Neural progenitor cell (in vitro differentiated cells): ENCODE measurements around the gene HMCES. TPM values are rescaled to one million over a fixed set of nuclear protein-coding genes. Genes with fewer than 3 reads are reported as not detected.

Experiments used
- DNase-seq: peaks from one replicate; pipeline ENCODE4 v3.0.0-alpha.2; 2016; ENCODE audit warnings: low spot score
- H2AFZ ChIP-seq: fragments of 200-600 bp; sonication (generic); replicated peaks from 2 replicates; pipeline ENCODE4 v1.6.1; 2016; ENCODE audit warnings: antibody characterized with exemption
- H3F3A ChIP-seq: fragments of 200-600 bp; sonication (generic); 2 replicates; pipeline ENCODE4 v1.6.1; 2016; ENCODE audit warnings: antibody characterized with exemption, low read depth
- H3K27ac ChIP-seq: fragments of 200-600 bp; sonication (generic); 2 replicates; pipeline ENCODE4 v1.5.1; 2016; ENCODE audit warnings: mild to moderate bottlenecking
- H3K27me3 ChIP-seq: fragments of 200-600 bp; sonication (generic); 2 replicates; pipeline ENCODE4 v1.6.1; 2016; ENCODE audit warnings: mild to moderate bottlenecking, moderate library complexity
- H3K36me3 ChIP-seq: fragments of 200-600 bp; sonication (generic); 2 replicates; pipeline ENCODE4 v1.5.1; 2016
- H3K4me1 ChIP-seq: fragments of 200-600 bp; sonication (generic); 2 replicates; pipeline ENCODE4 v1.6.1; 2016; ENCODE audit warnings: mixed run types
- H3K4me2 ChIP-seq: fragments of 200-600 bp; sonication (generic); 2 replicates; pipeline ENCODE4 v1.6.1; 2016
- H3K4me3 ChIP-seq: fragments of 200-600 bp; sonication (generic); 2 replicates; pipeline ENCODE4 v1.5.1; 2016
- H3K79me2 ChIP-seq: fragments of 200-600 bp; sonication (generic); 2 replicates; pipeline ENCODE4 v1.6.1; 2016; ENCODE audit warnings: low read depth
- H3K9ac ChIP-seq: fragments of 200-600 bp; sonication (generic); 2 replicates; pipeline ENCODE4 v1.6.1; 2016
- H3K9me3 ChIP-seq: fragments of 200-600 bp; sonication (generic); 2 replicates; pipeline ENCODE4 v1.5.1; 2016; ENCODE audit warnings: low read depth
- H4K20me1 ChIP-seq: fragments of 200-600 bp; sonication (generic); 2 replicates; pipeline ENCODE4 v1.6.1; 2016; ENCODE audit warnings: low read depth
- H3K27ac Mint-ChIP-seq: 3 replicates; pipeline ENCODE4 v1.8.0; 2021; ENCODE audit warnings: mixed read lengths
- H3K27me3 Mint-ChIP-seq: 2 replicates; pipeline ENCODE4 v1.8.0; 2022; ENCODE audit warnings: low read depth, mild to moderate bottlenecking, inconsistent platforms, moderate library complexity, mixed read lengths; ENCODE audit not compliant: insufficient read depth
- H3K36me3 Mint-ChIP-seq: 3 replicates; pipeline ENCODE4 v1.8.0; 2021; ENCODE audit warnings: mixed read lengths
- H3K4me1 Mint-ChIP-seq: 3 replicates; pipeline ENCODE4 v1.8.0; 2021; ENCODE audit warnings: mixed read lengths
- H3K4me3 Mint-ChIP-seq: 3 replicates; pipeline ENCODE4 v1.8.0; 2021; ENCODE audit warnings: mild to moderate bottlenecking, moderate library complexity, mixed read lengths
- H3K9me3 Mint-ChIP-seq: 3 replicates; pipeline ENCODE4 v1.8.0; 2020; ENCODE audit warnings: mixed read lengths
- CTCF ChIP-seq: fragments of 200-600 bp; sonication (generic); IDR thresholded peaks from 2 replicates; pipeline ENCODE4 v1.5.1; 2017; ENCODE audit warnings: antibody characterized with exemption, mild to moderate bottlenecking
- EZH2 ChIP-seq: fragments of 200-600 bp; sonication (generic); IDR thresholded peaks from 2 replicates; pipeline ENCODE4 v1.6.1; 2017; ENCODE audit warnings: antibody characterized with exemption, mild to moderate bottlenecking, moderate library complexity
- EZH2phosphoT487 ChIP-seq: fragments of 200-600 bp; sonication (generic); IDR thresholded peaks from 2 replicates; pipeline ENCODE4 v1.6.1; 2017; ENCODE audit warnings: antibody characterized with exemption
- total RNA-seq: library from RNA; depleted of rRNA; stranded (reverse); fragments of >200 nt; gene quantifications from 2 replicates; pipeline ENCODE4 v1.2.3, GENCODE V29; 2015; ENCODE audit warnings: low replicate concordance

Gene HMCES
- total RNA-seq, 1 donor from 2014 or later: 25.1 TPM

DNA sequence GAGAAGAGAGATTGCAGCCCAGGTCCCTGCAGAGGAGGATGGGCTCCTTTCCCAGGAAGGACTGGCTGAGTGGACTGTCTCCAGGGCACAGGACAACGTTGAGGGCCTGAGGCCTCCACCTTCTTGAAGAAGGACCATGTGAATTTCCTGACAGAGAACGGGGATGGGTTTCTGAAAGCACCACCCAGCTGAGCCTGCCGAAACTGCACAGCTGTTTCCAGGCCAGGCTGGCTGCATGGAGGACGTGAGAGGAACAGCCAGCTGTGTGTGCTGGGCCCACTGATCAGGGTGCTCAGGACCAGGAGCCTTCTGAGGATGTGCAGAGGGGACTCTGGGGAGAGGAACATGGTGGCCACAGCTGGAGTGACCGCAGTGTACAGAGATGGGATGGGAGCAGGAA is 39.2 kb downstream of the HMCES start:
- Mint-ChIP-seq H3K36me3 (peaks cover 11% of the 10 kb centered on the region), H3K27me3 (peaks cover 5% of the 10 kb centered on the region), H3K4me3 (no peak overlapping the region), H3K27ac (no peak overlapping the region), H3K4me1 (peaks cover 27% of the 10 kb centered on the region), H3K9me3 (no peaks in the 10 kb centered on the region)
- TF ChIP-seq EZH2phosphoT487: no peak
- TF ChIP-seq CTCF: no peak
- no peak for TF ChIP-seq EZH2
- Histone ChIP-seq H3K79me2 (peaks cover 48% of the 10 kb centered on the region), H3K9ac (no peak overlapping the region), H3K4me1 (peaks cover 10% of the 10 kb centered on the region), H3K27ac (no peak overlapping the region), H2AFZ (no peak overlapping the region), H3K4me2 (no peak overlapping the region), H3K36me3 (no peaks in the 10 kb centered on the region), H3K27me3 (no peaks in the 10 kb centered on the region), H4K20me1 (peaks cover 28% of the 10 kb centered on the region), H3K9me3 (no peaks in the 10 kb centered on the region), H3F3A (peaks cover 25% of the 10 kb centered on the region), H3K4me3 (no peak overlapping the region)
- no peak for DNase-seq

DNA sequence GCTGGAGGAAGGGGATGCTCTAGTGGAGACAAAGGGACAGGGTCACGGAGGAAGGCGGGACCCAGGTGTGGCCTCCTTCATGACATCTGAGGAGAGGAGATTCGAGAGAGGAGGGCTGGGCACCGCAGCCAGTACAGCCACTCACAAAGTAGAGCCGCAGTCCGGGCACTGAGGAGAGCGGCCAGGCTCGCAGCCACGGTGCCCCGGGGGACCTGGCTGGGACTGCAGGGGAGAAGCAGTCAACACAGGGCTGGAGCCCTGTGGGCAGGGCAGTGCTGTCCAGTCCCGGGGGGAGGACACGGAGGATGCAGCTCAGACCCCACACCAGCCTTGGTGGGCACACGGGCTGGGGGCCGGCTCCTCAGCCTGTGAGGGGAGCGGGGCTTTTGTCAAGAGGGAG is 40.3 kb downstream of the HMCES start:
- no peak for DNase-seq

DNA sequence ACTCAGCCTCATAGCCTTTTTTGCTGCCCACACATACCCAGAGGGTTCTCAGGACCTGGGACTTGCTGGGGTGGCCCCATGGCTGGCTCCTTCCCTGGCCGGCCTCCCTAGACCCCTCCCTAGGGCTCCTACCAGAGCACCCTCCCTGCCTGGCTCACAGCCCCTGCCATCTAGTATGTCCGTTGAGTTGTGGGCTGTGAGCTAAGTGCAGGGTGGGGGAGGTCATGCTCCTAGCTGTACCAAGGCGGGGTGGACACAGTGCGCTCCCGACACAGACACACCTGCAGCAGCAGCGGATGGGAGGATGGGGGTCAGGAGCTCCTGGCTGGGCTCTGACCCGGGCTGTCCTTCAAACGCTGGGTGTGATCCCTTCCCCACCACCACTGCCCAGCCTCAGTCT is 41.6 kb downstream of the HMCES start:
- H3K4me1 Mint-ChIP-seq: peaks cover 14% of the 10 kb centered on the region
- Histone ChIP-seq H2AFZ (no peak overlapping the region), H3F3A (peaks cover 2% of the 10 kb centered on the region), H3K9me3 (no peaks in the 10 kb centered on the region), H3K36me3 (no peaks in the 10 kb centered on the region), H3K79me2 (peaks cover 33% of the 10 kb centered on the region), H3K4me2 (no peak overlapping the region), H3K27ac (no peak overlapping the region), H3K4me3 (no peak overlapping the region), H4K20me1 (peaks cover 5% of the 10 kb centered on the region), H3K4me1 (peaks cover 6% of the 10 kb centered on the region), H3K27me3 (no peaks in the 10 kb centered on the region), H3K9ac (no peak overlapping the region)
- peaks cover 2% of the 10 kb centered on the region for H3K27me3 Mint-ChIP-seq
- H3K27ac Mint-ChIP-seq: no peak overlapping the region
- TF ChIP-seq EZH2: no peak
- TF ChIP-seq CTCF: no peak
- TF ChIP-seq EZH2phosphoT487: no peak
- DNase-seq: no peak
- H3K36me3 Mint-ChIP-seq: peaks cover 11% of the 10 kb centered on the region
- H3K4me3 Mint-ChIP-seq: no peak overlapping the region
- no peaks in the 10 kb centered on the region for H3K9me3 Mint-ChIP-seq

More for the DNA sequence above, 40.3 kb downstream of the HMCES start:
- Mint-ChIP-seq H3K27ac (no peak overlapping the region), H3K36me3 (peaks cover 11% of the 10 kb centered on the region), H3K9me3 (no peaks in the 10 kb centered on the region), H3K4me3 (no peak overlapping the region), H3K27me3 (peaks cover 4% of the 10 kb centered on the region), H3K4me1 (peaks cover 17% of the 10 kb centered on the region)
- Histone ChIP-seq H3K9me3 (no peaks in the 10 kb centered on the region), H3K9ac (no peak overlapping the region), H3K27ac (no peak overlapping the region), H3F3A (peaks cover 14% of the 10 kb centered on the region), H2AFZ (no peak overlapping the region), H3K4me2 (no peak overlapping the region), H3K4me1 (peaks cover 8% of the 10 kb centered on the region), H3K27me3 (no peaks in the 10 kb centered on the region), H3K4me3 (no peak overlapping the region), H3K79me2 (peaks cover 47% of the 10 kb centered on the region), H3K36me3 (no peaks in the 10 kb centered on the region), H4K20me1 (peaks cover 17% of the 10 kb centered on the region)
- TF ChIP-seq EZH2phosphoT487: no peak
- TF ChIP-seq EZH2: no peak
- TF ChIP-seq CTCF: no peak
